HepG2 (cell line): ENCODE results near the gene ZFPL1. TPM values are rescaled to one million over a fixed set of nuclear protein-coding genes. Genes with fewer than 3 reads are reported as not detected.

Source experiments
- CEBPB ChIP-seq: IDR thresholded peaks from 2 replicates; pipeline ENCODE4 v1.6.1; 2011; ENCODE audit warnings: low read depth, low read length, improper control_type of control experiment, borderline replicate concordance
- CEBPG ChIP-seq: IDR thresholded peaks from 2 replicates; pipeline ENCODE4 v1.6.1; 2016
- CREB1 ChIP-seq, 2 experiments: fragments of 450-650 bp in 1 of 2; IDR thresholded peaks; 2 replicates each; pipeline ENCODE4 v1.6.1; 2016 to 2017; ENCODE audit warnings: control low read depth in 1 of 2, mild to moderate bottlenecking in 1 of 2, missing compliant biosample characterization in 1 of 2, missing genetic modification characterization in 1 of 2
- DNMT1 ChIP-seq: sonication (generic); formaldehyde crosslinking; IDR thresholded peaks from 2 replicates; pipeline ENCODE4 v1.5.1; 2020; ENCODE audit warnings: mild to moderate bottlenecking, missing genetic modification reagents
- FOXP1 ChIP-seq, 2 experiments: fragments of 450-650 bp in 1 of 2; IDR thresholded peaks; 2 replicates each; pipeline ENCODE4 v1.6.1; 2017 to 2018; ENCODE audit warnings: antibody characterized with exemption in 1 of 2
- KDM5B ChIP-seq: sonication (generic); formaldehyde crosslinking; IDR thresholded peaks from 2 replicates; pipeline ENCODE4 v1.4.0; 2020; ENCODE audit warnings: missing genetic modification reagents, mild to moderate bottlenecking, borderline replicate concordance
- MYNN ChIP-seq: sonication (generic); formaldehyde crosslinking; IDR thresholded peaks from 2 replicates; pipeline ENCODE4 v1.4.0; 2020; ENCODE audit warnings: mild to moderate bottlenecking, low read depth, missing genetic modification reagents
- NFATC3 ChIP-seq: sonication (generic); formaldehyde crosslinking; IDR thresholded peaks from 2 replicates; pipeline ENCODE4 v1.5.1; 2020; ENCODE audit warnings: mild to moderate bottlenecking, missing genetic modification reagents
- PCBP2 ChIP-seq: fragments of 200-400 bp; formaldehyde crosslinking; optimal IDR thresholded peaks from 2 replicates; pipeline ENCODE3; 2018; ENCODE audit warnings: low read length, low read depth; ENCODE audit not compliant: poor library complexity, severe bottlenecking
- PHF20 ChIP-seq: sonication (generic); formaldehyde crosslinking; IDR thresholded peaks from 2 replicates; pipeline ENCODE4 v1.5.0; 2020; ENCODE audit warnings: mild to moderate bottlenecking, missing genetic modification reagents
- PHF8 ChIP-seq: sonication (generic); formaldehyde crosslinking; IDR thresholded peaks from 2 replicates; pipeline ENCODE4 v1.5.0; 2020; ENCODE audit warnings: missing genetic modification reagents
- RBAK ChIP-seq: sonication (generic); formaldehyde crosslinking; IDR thresholded peaks from 2 replicates; pipeline ENCODE4 v1.5.1; 2020; ENCODE audit warnings: mild to moderate bottlenecking, missing genetic modification reagents
- RXRA ChIP-seq: sonication (generic); formaldehyde crosslinking; IDR thresholded peaks from 2 replicates; pipeline ENCODE4 v1.5.1; 2020; ENCODE audit warnings: missing genetic modification reagents
- SETDB1 ChIP-seq: sonication (generic); formaldehyde crosslinking; IDR thresholded peaks from 2 replicates; pipeline ENCODE4 v1.5.1; 2020; ENCODE audit warnings: missing genetic modification reagents, mild to moderate bottlenecking, borderline replicate concordance
- TCF12 ChIP-seq, 2 experiments: fragments of 450-650 bp in 1 of 2; sonication (generic) in 1 of 2; formaldehyde crosslinking in 1 of 2; IDR thresholded peaks; 2 replicates each; pipeline versions ENCODE4 v1.6.1 to v1.8.0; 2017 to 2022; ENCODE audit warnings: antibody characterized with exemption in 1 of 2, mild to moderate bottlenecking in 1 of 2, missing genetic modification reagents in 1 of 2, moderate library complexity in 1 of 2
- YY1 ChIP-seq: IDR thresholded peaks from 2 replicates; pipeline ENCODE4 v1.6.1; 2011; ENCODE audit warnings: low read length, low read depth, moderate library complexity, mild to moderate bottlenecking; ENCODE audit not compliant: insufficient read depth, insufficient replicate concordance
- ZIK1 ChIP-seq: sonication (generic); formaldehyde crosslinking; IDR thresholded peaks from 2 replicates; pipeline ENCODE4 v1.5.0; 2020; ENCODE audit warnings: mild to moderate bottlenecking, low read depth, missing genetic modification reagents, borderline replicate concordance
- ZKSCAN1 ChIP-seq: fragments of 150-350 bp; IDR thresholded peaks from 2 replicates; pipeline ENCODE4 v1.6.1; 2014; ENCODE audit warnings: low read length
- ZMYM3 ChIP-seq: sonication (generic); formaldehyde crosslinking; IDR thresholded peaks from 2 replicates; pipeline ENCODE4 v1.5.1; 2020; ENCODE audit warnings: mild to moderate bottlenecking, missing genetic modification reagents
- ZNF558 ChIP-seq: sonication (generic); formaldehyde crosslinking; IDR thresholded peaks from 2 replicates; pipeline ENCODE4 v1.9.0; 2022; ENCODE audit warnings: mild to moderate bottlenecking, missing genetic modification reagents, borderline replicate concordance
- ZNF569 ChIP-seq: sonication (generic); formaldehyde crosslinking; IDR thresholded peaks from 2 replicates; pipeline ENCODE4 v1.5.0; 2020; ENCODE audit warnings: mild to moderate bottlenecking, missing genetic modification reagents, moderate library complexity, borderline replicate concordance
- ZNF879 ChIP-seq: sonication (generic); formaldehyde crosslinking; IDR thresholded peaks from 2 replicates; pipeline ENCODE4 v1.8.1; 2023; ENCODE audit warnings: missing genetic modification reagents
- ZXDC ChIP-seq: sonication (generic); formaldehyde crosslinking; IDR thresholded peaks from 2 replicates; pipeline ENCODE4 v1.5.0; 2020; ENCODE audit warnings: mild to moderate bottlenecking, missing genetic modification reagents
- polyA plus RNA-seq, 8 experiments: library from polyadenylated mRNA; depleted of rRNA in 3 of 8; stranded (reverse) in 7 of 8; unstranded in 1 of 8; fragments of >200 nt; fragmentation: Illumina TruSeq in 4 of 8; extraction: Trizol in 4 of 8; gene quantifications; 2 replicates each; pipeline versions ENCODE4 v1.2.1 to v1.2.3, GENCODE V29; 2011 to 2016; ENCODE audit warnings: low read depth in 4 of 8, missing spikeins in 1 of 8, mixed read lengths in 1 of 8; ENCODE audit not compliant: insufficient read depth in 1 of 8
- total RNA-seq, 5 experiments: library from RNA; depleted of rRNA; stranded (reverse); fragments of >200 nt; fragmentation: Illumina TruSeq; extraction: Trizol; gene quantifications; 2 replicates each; pipeline ENCODE4 v1.2.3, GENCODE V29; 2016; ENCODE audit warnings: low read depth in 1 of 5

The ZFPL1 gene
- total and polyA plus RNA-seq, 2 of the 13 experiments (the other 11 are each of a cell fraction or from before 2014, with no cell fraction given): 32.2 to 56.0 TPM

DNA sequence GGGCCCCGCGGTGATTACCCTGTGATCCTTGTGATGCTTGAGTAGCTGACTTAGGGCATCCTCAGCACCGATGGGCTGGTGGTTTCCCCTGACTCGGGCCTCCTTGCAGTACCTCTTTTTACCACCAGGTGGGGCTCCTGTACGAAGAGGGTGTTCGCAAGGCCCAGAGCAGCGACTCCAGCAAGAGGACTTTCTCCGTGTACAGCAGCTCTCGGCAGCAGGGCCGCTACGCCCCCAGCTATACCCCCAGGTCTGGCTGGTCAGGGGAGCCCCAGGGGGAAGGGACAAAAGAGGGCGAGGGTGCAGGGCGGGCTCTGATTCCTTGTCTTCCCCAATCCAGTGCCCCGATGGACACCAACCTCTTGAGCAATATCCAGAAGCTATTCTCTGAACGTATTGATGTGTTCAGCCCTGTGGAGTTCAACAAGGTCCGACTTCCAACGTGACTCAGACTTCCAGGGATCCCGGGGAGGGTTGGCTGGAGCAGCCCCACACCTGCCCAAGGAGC is 26.4 kb downstream of the ZFPL1 start (continued):
- TF ChIP-seq ZNF569 (CRISPR knock-in tag): no peak
- no peak for TF ChIP-seq CREB1 (IDR thresholded peaks at IDR 0.05)
- TF ChIP-seq CREB1 (CRISPR knock-in tag; IDR thresholded peaks at IDR 0.05): 0 out of 2 replicates have a peak, but pooled peaks have one; percentile 37
- no peak for TF ChIP-seq TCF12 (IDR thresholded peaks at IDR 0.05)
- TF ChIP-seq TCF12 (CRISPR knock-in tag; IDR thresholded peaks at IDR 0.05): no peak; the same call in 1 of the 2 replicates
- TF ChIP-seq DNMT1: no peak
- TF ChIP-seq KDM5B (CRISPR knock-in tag): no peak
- TF ChIP-seq PHF20: peak; percentile 19; the same call in 1 of the 2 replicates
- TF ChIP-seq NFATC3 (CRISPR knock-in tag): no peak
- TF ChIP-seq YY1: peak; percentile 29
- TF ChIP-seq SETDB1 (CRISPR knock-in tag): no peak
- TF ChIP-seq PHF8: no peak
- TF ChIP-seq ZKSCAN1: no peak
- TF ChIP-seq PCBP2: no peak
- no peak for TF ChIP-seq RXRA
- TF ChIP-seq ZIK1 (CRISPR knock-in tag): no peak
- TF ChIP-seq CEBPG (CRISPR knock-in tag): no peak
- no peak for TF ChIP-seq ZNF879 (CRISPR knock-in tag)
- TF ChIP-seq ZMYM3 (CRISPR knock-in tag): no peak
- TF ChIP-seq RBAK (CRISPR knock-in tag): no peak
- TF ChIP-seq CEBPB: peak; percentile 83
- TF ChIP-seq ZXDC (CRISPR knock-in tag): no peak
- TF ChIP-seq MYNN: no peak
- TF ChIP-seq FOXP1 (IDR thresholded peaks at IDR 0.05): no peak
- TF ChIP-seq FOXP1 (CRISPR knock-in tag; IDR thresholded peaks at IDR 0.05): no peak
- TF ChIP-seq ZNF558 (CRISPR knock-in tag): no peak
